HG03108 (cell line): ENCODE data around the gene NFKBIE.
"Not testable (repeated sequence)": the region's sequence is repeated elsewhere in the genome, so short reads cannot be mapped to it uniquely, and the experiment has no call there.

Source experiments
- ATAC-seq: cut with Tn5 transposase; IDR thresholded peaks from one replicate; pipeline ENCODE4 v1.9.1; 2021; ENCODE audit warnings: moderate library complexity; ENCODE audit not compliant: unreplicated experiment

The NFKBIE gene, protein sequence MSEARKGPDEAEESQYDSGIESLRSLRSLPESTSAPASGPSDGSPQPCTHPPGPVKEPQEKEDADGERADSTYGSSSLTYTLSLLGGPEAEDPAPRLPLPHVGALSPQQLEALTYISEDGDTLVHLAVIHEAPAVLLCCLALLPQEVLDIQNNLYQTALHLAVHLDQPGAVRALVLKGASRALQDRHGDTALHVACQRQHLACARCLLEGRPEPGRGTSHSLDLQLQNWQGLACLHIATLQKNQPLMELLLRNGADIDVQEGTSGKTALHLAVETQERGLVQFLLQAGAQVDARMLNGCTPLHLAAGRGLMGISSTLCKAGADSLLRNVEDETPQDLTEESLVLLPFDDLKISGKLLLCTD

DNA sequence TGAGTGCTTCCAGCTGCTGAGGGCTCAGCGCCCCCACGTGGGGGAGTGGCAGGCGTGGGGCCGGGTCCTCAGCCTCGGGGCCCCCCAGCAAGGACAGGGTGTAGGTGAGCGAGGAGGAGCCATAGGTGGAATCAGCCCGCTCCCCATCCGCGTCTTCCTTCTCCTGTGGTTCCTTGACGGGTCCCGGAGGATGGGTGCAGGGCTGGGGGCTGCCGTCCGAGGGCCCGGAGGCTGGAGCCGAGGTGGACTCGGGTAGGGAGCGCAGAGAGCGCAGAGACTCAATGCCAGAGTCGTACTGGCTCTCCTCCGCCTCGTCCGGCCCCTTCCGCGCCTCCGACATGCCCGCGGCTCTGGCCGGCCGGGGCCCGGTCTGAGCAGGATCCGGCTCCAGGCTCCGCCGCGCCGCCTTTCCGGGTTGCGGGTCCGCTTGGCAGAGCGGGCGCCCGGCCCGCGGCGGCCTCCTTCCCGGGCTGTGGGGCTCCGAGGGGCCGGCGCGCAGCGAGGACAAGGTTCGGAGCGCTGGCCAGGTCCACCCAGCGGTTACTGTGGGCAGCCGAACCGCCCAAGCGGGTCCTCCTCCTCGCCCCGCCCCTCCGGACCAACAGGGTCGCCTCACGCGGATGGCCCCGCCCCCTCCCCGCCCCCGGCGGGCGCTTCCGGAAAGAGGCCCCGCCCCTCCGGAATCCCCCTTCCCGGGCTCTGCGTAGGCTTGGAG lies at the start of gene NFKBIE:
TSS of gene NFKBIE (minus strand) at position 545 of the 715 bp plus-strand sequence. CDS start at position 340, 205 bp downstream.
- peak; percentile 31 for ATAC-seq

DNA sequence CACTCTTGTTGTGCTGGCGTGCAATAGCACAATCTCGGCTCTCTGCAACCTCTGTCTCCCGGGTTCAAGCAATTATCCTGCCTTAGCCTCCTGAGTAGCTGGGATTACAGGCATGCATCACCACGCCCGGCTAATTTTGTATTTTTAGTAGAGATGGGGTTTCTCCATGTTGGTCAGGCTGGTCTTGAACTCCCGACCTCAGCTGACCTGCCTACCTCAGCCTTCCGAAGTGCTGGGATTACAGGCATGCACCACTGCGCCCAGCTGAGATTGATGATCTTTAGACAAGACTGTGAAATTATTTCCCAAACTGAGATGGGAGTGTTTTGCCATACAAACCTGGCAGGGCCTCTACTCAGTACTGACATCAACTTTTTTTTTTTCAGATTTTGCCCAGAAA lies 49.3 kb upstream of the NFKBIE start:
- ATAC-seq, result not testable (repeated sequence)

DNA sequence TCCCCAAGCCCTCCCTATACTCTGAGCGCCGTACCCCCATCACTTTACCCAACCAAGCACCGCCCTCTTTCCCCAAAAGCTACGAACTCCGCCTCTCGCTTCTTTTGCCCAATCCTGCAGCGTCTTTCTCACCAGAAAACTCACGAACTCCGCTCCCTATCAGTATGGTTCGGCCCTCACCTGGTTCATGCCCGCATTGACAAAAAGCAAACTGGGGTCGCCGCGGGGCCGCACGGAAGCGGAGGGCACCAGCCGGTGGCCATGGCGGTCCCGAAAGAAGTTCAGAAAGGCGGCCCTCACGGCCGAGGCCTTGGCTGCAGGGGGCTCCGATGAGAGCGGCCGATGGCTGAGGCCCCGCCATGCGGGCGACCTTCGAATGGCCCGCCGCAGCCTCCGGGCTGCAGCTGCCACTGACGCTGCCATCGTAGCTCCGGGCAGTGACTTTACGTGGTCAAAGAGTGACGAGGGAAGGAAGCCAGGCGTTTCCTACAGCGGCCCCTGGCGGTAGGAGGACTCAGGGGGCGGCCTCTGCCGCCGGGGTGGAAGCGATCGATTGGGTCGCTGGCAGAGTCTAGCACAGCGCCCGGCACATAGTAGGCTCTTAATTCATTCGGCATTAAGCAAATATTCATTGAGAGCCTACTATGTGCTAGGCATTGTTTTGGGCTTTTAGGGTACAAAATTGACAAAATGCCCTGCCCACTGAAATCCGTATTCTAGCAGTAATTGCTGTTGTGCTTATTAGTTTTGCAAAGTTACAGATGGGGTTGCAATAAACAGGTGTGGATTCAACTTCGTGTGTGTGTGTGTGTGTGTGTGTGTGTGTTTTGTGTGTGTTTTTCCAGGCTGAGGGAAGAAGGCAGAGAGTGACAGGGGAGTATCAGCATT lies 47.8 kb upstream of the NFKBIE start, which contains the start of gene AARS2:
TSS of gene AARS2 (minus strand) at position 447 of the 888 bp plus-strand sequence. CDS start at position 423, 24 bp downstream.
- ATAC-seq, result peak; percentile 87

DNA sequence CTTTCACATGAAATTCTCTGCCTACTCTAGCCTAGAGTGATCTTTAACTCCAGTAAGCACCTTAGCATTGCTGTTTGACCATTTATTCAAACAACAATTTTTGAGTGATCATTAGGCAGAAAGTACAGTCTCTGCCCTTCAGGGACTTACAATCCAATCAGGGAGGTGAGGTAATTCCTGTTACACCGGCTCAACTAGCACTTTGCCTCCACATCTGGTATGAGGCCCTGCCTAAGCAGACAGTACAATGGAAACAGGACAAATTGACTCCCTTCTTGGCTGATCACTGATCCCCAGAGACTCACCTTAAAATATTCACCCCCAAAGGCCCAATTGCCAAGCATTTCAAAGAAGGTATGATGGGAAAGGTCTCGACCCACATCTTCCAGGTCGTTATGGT lies 46.4 kb upstream of the NFKBIE start:
- ATAC-seq, result no peak

DNA sequence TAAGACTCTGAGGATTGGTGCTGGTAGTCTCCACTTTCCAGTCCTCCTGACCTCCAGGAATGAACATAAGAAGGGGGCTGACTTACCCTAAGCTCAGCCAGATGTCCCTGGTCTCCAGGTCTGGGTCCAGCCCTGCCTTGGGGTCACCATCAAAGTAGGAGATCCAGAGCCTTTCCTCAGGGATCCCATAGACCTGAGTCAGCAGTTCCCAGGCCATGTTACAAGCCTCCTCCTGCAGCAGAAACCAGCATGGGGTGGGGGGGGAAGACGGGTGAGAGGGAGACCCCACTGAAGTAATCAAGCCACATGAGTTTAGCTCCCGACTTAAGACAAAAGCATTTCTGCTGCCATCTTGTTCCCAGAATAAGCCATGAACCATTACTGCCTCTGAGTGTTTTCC lies 46.0 kb upstream of the NFKBIE start:
- ATAC-seq, result no peak

DNA sequence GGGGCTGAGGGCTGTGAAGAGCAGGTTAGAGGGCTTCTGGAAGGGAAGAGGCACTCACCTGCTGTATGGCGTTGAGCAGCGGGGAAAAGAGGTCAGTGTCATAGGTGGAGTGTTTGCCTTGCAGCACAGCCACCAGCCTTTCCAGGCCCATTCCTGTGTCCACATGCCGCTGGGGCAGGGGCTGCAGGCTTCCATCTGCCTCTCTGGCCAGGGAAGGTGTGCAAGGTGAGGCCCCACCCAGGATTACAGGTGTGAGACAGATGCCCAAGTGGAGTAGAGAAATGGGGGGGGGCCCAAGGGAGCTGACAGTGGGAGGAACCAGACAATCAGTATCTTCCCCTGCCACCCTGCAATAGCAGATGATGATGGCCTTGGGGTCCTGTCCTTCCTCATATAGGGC lies 44.9 kb upstream of the NFKBIE start:
- ATAC-seq, result no peak

DNA sequence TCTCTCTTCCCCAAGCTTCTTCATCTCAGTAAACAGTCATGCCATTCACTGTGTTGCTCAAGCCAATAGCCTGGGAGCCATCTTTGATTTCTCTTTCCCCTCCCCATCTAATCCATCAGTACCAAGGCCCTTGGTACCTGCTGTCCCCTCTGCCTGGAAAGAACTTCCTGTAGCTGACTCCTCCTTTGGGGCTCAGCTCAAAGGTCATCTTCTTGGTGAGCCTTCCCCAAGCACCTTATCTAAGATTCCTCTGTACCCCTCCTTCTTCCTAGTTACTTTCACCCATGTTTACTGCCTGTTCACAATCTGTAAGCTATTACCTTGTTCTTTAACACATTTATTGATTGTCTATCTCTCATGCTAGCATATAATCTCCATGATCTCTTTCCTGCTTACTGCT lies 44.3 kb upstream of the NFKBIE start:
- no peak for ATAC-seq

DNA sequence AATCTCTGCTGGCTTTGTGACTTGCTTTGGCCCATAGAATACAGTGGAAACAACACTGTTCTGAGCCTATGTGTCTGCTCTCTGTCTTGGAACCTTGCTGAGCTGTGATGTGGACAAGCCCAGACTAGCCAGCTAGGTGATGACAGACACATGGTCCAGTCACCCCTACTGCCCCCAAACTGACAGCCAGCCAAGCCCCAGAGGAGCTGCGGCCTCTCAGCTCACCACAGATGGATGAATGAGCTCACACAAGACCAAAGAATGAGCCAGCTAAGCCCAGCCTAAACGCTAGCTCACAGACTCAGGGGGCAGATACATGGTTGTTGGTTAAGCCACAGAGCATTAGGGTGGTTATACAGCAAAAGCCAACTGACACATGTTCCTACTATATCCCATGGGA lies 43.7 kb upstream of the NFKBIE start:
- no peak for ATAC-seq

DNA sequence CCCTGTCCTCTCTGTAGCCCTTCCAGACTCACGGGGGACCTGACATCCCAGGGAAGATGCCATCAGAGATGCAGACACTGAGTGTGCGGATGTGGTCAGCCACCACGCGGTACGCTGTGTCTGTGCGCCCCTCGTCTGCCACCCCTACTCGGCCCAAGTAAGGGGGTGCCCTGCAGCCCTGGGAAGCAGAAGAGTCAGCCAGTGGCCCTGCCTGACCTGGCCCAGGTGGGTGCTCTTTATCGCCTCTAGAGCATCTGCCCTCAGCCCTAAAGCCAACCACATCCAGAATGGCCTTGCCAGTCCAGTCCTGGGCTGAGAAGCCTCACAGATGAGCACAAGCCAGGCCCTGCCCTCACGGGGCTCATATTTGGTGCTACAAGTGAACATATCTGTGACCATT lies 41.9 kb upstream of the NFKBIE start:
- ATAC-seq, result no peak

DNA sequence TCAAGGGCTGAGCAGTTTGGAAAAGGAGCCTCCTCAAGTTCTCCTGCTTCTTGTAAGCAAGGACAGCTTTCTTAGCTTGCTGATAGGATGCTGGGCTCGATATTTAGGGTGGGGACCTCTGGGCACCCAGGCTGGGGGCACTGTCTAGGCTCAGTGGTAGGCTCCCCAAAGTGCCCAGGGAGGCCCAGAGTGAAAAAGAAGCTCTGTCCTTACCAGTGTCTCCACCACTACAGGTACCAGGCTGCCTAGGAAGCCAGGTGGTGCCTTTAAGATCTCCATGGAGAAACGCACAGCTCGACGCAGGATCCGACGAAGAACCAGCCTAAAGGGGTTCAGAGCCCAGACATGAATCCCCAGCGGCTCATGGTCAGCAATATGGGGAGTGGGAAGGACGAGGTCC lies 41.4 kb upstream of the NFKBIE start:
- no peak for ATAC-seq

DNA sequence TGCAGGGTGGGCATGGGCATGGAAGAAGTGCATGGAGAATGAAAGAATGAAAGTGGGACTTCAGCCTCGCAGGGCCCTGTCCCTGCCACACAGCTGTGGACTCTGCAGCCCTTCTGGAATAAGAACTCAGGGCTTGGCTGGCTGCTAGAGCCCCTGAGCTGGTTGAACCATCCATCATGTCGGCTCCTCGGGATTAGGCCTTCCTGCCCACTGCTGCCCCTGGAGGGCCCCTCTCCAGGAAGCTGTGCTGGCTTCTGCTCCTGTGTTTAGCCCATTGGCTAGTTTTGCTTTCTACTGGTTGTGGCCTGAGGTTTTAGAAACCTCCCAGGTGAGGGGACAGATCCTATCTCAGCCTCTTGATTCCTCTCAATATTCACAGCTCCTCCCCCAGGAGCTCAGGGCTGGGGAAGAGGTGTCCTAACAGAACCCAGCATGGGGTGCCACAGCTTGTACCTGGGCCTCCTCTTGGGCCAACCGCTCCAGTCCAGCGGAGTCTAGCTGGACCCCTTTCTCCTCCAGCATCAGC lies 39.9 kb upstream of the NFKBIE start:
- no peak for ATAC-seq

DNA sequence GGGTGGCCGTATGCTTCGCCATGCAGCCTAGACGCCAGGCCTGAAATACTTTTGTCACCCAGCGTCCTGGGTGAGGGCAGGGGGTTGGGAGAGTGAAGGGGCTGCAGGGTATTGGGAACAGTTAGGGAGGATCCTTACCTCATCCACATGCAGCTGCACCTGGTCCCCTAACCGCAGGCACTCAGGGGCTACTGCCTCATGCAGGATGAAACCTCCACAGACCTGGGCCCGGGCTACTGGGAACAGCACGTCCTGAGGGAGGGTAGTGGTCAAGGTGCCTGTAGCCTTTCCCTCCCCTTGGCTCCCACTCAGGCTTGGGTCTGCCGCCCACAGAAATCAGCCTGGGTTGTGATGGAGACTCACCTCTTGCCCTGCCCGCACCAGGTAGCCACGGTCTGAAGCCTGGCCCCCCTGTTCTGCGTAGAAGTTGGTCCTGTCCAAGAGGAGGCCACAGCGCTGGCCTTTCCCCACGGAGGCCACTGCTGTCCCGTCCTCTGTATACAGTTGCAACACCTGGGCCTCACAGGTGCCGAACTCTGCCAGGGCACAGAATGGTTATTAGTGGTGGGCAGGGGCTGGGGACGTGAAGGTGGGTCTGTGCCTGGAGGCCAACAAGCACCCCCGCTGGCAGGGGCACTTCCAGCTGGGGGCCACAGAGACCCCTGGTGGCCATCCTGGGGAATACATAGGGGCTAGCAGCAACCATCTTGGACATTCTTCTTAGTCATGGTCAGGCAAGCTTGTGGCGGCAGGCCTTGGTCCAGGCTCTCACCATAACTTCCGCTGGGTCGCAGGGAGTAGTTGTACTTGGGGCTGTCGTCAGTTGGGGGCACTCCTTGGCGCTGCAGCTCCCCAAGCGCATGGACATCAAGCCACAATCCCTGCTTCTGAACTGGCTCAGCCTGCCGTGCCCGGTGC lies 39.2 kb upstream of the NFKBIE start:
- ATAC-seq, result no peak

DNA sequence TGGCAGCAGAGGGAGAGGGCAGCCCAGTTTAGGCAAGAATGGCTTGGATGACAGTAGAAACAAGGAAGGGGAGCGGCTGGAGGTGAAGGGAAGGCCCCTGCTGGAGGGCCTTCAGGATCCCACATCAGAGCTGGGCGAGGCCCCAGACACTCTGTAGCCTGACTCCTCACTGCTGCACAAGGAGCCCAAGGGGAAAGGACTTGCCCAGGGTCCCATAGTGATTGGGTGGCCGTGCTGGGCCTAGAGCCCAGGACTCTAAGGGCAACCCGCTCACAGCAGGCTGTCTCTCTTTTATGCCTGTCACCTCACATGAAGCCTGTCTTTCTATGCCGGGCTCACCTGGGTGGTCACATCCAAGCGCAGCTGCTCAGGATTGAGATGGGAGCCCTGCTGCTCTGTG lies 38.5 kb upstream of the NFKBIE start:
- ATAC-seq, result no peak

DNA sequence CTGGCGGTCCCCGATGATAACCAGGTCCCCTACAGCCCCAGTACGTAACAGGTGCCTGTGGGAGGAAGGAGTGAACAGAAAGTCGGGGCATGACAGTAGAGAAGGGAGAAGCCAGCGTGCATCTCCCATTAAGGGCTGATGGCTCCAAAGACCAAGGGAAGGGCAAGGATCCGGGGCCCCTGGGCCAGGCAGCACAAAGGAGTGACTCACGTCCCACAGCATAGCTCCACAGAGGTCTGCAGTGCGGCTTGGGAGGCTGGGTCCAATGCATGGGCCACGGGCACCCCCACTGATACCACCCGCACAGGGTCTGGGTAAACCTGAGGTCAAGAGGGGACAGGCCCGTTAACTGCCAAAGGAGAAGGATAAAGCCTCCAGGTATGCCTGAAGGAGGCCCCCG lies 37.5 kb upstream of the NFKBIE start:
- no peak for ATAC-seq

DNA sequence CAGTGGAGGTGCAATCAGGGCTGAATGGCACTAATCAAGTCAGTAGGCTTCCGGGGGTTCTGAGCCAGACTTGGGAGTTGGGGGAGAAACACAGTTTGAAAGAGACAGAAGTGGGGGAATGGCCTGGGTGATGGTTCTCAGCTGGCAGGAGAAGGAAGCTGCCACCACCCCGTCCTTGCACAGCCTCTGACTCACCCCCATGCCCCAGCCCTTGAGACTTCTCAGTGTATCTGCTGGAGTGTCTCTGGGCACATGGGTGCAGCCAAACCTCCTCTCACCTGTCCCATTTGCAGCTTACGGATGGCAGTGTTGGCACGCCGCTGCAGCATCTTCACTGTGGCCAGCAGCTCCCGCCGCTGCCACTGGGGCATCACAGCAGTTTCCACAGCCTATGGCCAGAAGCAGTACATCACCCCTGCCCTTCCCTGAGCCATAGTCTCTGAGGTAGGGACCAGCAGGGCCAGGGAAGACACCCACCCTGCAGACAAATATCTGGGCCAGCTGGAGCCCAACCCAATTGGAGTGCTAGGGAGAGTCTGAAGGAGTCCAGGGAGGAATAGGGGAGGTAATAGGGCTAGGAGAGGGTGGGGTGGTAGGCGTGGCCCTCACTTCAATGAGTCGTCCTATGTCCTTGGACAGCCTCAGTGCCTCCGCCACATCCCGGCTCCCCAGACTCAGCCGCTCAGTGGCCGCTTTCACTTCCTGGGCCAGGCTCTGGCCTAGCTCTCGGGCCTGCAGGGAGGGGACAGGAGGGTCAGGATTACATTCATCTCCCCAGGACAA lies 36.6 kb upstream of the NFKBIE start:
- ATAC-seq, result no peak

DNA sequence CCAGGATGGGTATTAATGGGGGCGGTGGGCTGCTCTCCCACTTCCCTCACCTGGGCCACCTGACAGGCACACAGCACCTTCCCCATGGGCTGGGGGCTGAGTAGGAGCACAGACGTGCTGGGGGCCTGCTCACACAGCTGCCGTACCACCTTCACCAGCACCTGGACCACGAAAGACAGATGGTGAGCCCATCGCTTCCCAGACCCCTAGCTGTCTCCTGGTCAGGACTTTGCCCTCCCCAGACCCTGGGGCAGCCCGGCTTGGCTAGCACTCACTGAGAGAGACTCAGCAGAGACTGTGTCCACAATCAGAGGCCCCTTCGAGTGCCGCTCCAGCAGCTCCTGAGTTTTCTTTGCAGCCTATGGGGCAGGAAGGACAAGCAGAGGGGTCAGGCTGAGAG lies 35.8 kb upstream of the NFKBIE start:
- ATAC-seq, result no peak

DNA sequence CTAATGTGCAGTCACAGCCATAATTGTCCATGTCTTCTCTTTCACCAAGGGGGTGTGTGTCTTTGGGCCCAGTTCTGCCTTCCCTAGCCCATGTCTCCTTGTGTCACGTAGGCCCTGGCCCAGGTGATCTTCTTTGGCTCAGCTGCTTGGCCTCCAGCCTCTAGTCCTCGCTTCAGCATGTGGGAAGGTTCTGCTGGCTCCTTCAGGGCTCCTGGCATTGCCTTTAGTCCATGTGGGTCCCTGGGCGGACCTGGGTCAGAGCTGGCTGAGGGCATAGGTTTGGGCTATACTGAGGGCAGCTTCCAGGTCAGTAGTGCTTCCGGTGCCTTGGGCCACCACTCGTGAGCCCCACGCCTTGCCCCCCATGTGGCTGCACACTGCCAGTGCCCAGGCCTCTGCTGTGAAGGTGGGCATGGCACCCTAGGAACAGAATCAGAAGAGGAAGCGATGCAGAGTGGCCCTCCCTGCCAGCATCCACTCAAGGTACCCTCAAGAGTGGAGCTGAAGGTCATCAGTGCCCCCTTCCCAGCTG lies 35.0 kb upstream of the NFKBIE start:
- ATAC-seq, result no peak

DNA sequence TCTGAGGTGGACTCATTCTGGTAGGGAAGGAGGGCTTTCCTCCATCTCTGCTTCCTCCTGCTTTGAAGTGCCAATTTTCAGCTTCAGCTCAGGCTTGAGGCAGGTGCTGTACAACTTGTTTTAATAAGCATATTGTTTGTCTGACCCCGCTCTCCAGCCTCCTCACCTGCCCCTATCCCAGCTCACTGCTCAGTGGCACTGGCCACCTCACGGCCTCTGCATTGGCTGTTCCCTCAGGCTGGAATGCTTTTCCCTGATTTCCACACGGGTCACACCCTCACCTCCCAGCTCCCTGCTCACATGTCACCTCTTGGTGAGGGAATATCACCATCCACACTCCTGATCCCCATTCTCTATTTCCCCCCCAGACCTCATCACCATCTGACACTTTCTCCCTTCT lies 33.5 kb upstream of the NFKBIE start:
- ATAC-seq, result no peak
